Kasumi-1 (cell line): ENCODE measurements around the gene MYH7.

Experiments
- DNase-seq, 2 experiments: peaks; one replicate each; lab custom pipeline; 2025; lab: John Stamatoyannopoulos, UW

Gene MYH7

GRCh38 chr14:23366426-23366921 is 69.0 kb downstream of the MYH7 start:
- no peak for DNase-seq

GRCh38 chr14:23365732-23366425 is 69.6 kb downstream of the MYH7 start:
- DNase-seq: no peak

- DNase-seq: no peak
Measured at GRCh38 chr14:23365036-23365731, 70.3 kb downstream of the MYH7 start, which contains the start of gene EFS. TSS of gene EFS (minus strand) at chr14:23365172. CDS start at chr14:23365025, 147 bp downstream.

- DNase-seq: no peak
Measured at GRCh38 chr14:23364164-23365035, 71.1 kb downstream of the MYH7 start.
